Hepatocyte (in vitro differentiated cells): ENCODE data around the gene IGLON5.

Source experiments
- CTCF ChIP-seq: fragments of 200-600 bp; sonication (generic); IDR thresholded peaks from 2 replicates; pipeline ENCODE4 v1.5.1; 2016; ENCODE audit warnings: antibody characterized with exemption, mild to moderate bottlenecking; ENCODE audit not compliant: poor library complexity
- EZH2 ChIP-seq: fragments of 200-600 bp; sonication (generic); IDR thresholded peaks from 2 replicates; pipeline ENCODE4 v1.6.1; 2016; ENCODE audit warnings: antibody characterized with exemption, mild to moderate bottlenecking, borderline replicate concordance
- EZH2phosphoT487 ChIP-seq: fragments of 200-600 bp; sonication (generic); IDR thresholded peaks from one replicate; pipeline ENCODE4 v1.6.1; 2018; ENCODE audit warnings: antibody characterized with exemption, mild to moderate bottlenecking, low read depth, moderate library complexity; ENCODE audit not compliant: unreplicated experiment, severe bottlenecking

GRCh38 chr19:51323481-51324166 is 12.2 kb downstream of the IGLON5 start:
- TF ChIP-seq CTCF = no peak
- no peak for TF ChIP-seq EZH2phosphoT487
- TF ChIP-seq EZH2 = no peak
